Measurements from ENCODE around the gene OR6P1.

- TF ChIP-seq CTCF (IDR thresholded peaks at IDR 0.05; ENCODE audit: low read depth, low read length) (no peak), POLR2A (IDR thresholded peaks at IDR 0.05; ENCODE audit: extremely low read depth, insufficient read length) (no peak), MAX (IDR thresholded peaks at IDR 0.05; ENCODE audit: low read depth, low read length) (no peak)
Observed at GRCh38 chr1:158534496-158534895, 35.9 kb downstream of the OR6P1 start.

Data from NB4 (cell line).